ENCODE data around the gene PTPN20. TPM values are rescaled to one million over a fixed set of nuclear protein-coding genes. Genes with fewer than 3 reads are reported as not detected.
A peak's percentile ranks its signal among the peaks of the same experiment; 100 is the strongest.

The PTPN20 gene
- total RNA-seq, 1 donor from 2014 or later, result not detected

DNA sequence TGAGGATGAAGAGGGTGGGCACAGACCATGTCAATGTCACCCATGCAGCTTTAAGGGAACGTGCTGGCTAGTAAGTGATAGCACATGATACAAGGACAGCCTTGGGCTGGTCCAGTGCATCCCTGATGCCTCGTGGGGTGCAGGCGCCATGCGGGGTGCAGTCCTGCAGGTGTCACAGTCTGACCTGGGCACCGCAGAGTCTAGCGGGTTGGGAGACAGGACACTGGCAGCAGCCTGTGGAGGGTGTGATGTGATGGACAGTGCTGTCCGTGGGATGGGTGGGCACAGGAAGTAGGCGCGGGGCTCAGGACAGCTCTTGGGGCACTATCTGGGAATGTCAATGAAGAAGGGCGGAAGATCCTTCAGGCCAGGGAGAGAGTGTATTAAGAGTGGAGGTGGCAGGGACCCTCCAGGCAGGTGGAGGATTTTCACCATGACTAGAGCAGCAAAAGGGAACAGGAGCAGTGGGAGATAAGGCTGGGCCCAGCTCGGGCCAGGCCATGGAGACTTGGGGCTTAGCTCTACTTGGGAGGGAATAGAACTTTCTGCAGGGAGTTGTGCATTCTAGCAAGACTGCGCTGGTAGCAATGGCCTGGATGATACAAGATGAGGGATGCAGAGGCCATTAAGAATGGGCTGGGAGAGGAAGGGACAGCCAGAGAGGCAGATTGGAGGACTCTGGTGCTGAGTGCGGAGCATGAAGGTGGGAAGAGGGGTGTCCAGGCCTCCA, 122.5 kb downstream of the PTPN20 start:
- Mint-ChIP-seq H3K27ac (ENCODE audit: unreplicated experiment) (no peak overlapping the region), H3K4me1 (ENCODE audit: low read depth) (no peaks in the 10 kb centered on the region), H3K36me3 (ENCODE audit: low read depth) (no peaks in the 10 kb centered on the region), H3K27me3 (ENCODE audit: low read depth) (peaks cover 7% of the 10 kb centered on the region), H3K4me3 (ENCODE audit: unreplicated experiment) (no peak overlapping the region), H3K9me3 (ENCODE audit: low read depth) (no peaks in the 10 kb centered on the region)
- TF ChIP-seq, protein P1, sequence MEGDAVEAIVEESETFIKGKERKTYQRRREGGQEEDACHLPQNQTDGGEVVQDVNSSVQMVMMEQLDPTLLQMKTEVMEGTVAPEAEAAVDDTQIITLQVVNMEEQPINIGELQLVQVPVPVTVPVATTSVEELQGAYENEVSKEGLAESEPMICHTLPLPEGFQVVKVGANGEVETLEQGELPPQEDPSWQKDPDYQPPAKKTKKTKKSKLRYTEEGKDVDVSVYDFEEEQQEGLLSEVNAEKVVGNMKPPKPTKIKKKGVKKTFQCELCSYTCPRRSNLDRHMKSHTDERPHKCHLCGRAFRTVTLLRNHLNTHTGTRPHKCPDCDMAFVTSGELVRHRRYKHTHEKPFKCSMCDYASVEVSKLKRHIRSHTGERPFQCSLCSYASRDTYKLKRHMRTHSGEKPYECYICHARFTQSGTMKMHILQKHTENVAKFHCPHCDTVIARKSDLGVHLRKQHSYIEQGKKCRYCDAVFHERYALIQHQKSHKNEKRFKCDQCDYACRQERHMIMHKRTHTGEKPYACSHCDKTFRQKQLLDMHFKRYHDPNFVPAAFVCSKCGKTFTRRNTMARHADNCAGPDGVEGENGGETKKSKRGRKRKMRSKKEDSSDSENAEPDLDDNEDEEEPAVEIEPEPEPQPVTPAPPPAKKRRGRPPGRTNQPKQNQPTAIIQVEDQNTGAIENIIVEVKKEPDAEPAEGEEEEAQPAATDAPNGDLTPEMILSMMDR (IDR thresholded peaks at IDR 0.05), result no peak
- peak; percentile 80 for DNase-seq (ENCODE audit: low spot score)

DNA sequence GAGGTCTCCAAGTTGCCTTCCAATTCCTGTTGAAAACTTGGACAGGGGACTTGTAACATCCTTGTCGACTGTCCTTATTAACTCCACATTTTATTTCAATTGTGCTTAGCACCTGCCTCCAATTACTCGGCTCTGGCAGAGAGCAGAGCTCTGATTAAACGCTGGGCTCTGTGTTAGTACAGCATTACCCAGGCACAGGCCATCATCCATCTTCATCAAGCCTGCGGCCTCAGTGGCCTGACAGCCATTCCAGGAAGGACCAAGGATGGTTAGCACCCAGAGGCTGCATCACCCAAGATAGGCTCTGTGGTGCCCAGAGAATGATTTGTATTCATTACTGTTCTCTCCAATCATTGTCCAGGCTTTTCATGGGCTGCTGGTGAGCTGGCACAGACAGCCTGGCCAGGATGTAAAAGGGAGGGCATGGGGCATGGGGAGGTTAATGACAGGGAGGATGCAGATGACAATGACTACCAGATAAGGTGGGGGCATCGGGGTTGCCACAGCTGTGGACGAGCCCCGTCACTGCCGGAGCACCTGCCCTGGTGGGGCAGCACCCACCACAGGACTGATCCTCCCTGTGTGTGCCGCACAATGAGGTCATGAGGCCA, 123.3 kb downstream of the PTPN20 start:
- Mint-ChIP-seq H3K4me1 (ENCODE audit: low read depth) (no peaks in the 10 kb centered on the region), H3K9me3 (ENCODE audit: low read depth) (no peaks in the 10 kb centered on the region), H3K36me3 (ENCODE audit: low read depth) (no peaks in the 10 kb centered on the region), H3K4me3 (ENCODE audit: unreplicated experiment) (no peak overlapping the region), H3K27me3 (ENCODE audit: low read depth) (peaks cover 7% of the 10 kb centered on the region), H3K27ac (ENCODE audit: unreplicated experiment) (no peak overlapping the region)
- DNase-seq (ENCODE audit: low spot score), result peak; percentile 70
- TF ChIP-seq, protein P1 (IDR thresholded peaks at IDR 0.05), result no peak

DNA sequence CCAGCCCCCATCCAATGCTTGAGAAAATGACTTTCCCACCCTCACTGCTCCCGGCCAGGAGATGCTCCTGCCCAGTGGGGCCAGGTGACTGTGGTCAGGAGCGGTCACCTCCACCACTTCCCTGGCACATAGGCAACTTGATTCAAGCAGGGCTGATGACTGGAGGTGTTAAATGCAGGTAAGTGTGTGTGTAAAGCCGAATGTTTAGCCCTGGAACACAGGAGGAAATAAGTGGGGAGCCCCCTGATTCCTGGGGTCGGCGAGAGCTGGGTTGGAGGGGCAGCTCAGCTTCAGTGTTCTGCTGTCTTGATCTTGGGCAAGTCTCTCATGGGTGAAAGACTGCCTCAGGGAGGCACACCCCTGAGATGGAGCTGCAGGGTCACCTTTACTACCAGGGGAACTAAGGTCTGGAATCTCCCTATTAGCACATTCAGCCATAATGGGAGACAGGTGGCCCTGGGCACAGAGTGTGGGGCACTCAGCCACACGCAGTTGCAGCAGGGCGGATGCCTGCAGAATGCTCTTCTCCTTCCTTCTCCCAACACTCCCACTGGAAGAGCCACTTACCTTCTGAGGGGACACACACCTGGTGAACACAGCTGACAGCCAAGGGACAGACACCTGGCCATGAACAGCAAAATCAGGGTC, 124.1 kb downstream of the PTPN20 start:
- Mint-ChIP-seq H3K4me3 (ENCODE audit: unreplicated experiment) (no peak overlapping the region), H3K4me1 (ENCODE audit: low read depth) (no peaks in the 10 kb centered on the region), H3K36me3 (ENCODE audit: low read depth) (no peaks in the 10 kb centered on the region), H3K27ac (ENCODE audit: unreplicated experiment) (no peak overlapping the region), H3K9me3 (ENCODE audit: low read depth) (no peaks in the 10 kb centered on the region), H3K27me3 (ENCODE audit: low read depth) (peaks cover 7% of the 10 kb centered on the region)
- TF ChIP-seq, protein P1 (IDR thresholded peaks at IDR 0.05), result no peak
- peak; percentile 49 for DNase-seq (ENCODE audit: low spot score)

DNA sequence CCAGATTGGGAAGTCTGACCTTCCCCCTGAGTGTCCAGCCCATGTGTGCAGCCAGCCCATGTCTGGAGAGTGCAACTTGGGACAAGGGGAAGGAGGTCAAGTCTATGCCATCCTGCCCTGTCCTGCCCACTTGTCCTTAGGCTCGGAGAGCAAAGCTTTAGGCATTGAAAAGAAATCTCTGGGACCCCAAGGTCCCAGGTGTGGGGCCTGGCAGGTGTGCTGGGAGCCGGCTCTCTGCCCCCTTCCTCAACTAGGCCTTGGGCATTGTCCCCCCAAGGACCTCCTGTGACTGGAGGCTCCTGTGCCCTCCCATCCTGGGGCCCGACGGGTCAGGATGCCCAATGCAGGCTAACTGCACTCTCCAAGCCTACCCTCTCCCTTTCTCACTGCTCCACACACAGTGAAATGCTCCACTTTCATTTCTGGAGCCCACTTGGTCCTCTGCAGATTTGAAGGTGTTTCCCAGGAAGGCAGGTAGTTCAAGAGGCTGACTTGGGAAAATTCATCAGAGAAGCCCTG, 124.7 kb downstream of the PTPN20 start:
- DNase-seq (ENCODE audit: low spot score), result peak; percentile 58
- Mint-ChIP-seq H3K9me3 (ENCODE audit: low read depth) (no peaks in the 10 kb centered on the region), H3K4me1 (ENCODE audit: low read depth) (no peaks in the 10 kb centered on the region), H3K4me3 (ENCODE audit: unreplicated experiment) (no peak overlapping the region), H3K36me3 (ENCODE audit: low read depth) (no peaks in the 10 kb centered on the region), H3K27ac (ENCODE audit: unreplicated experiment) (no peak overlapping the region), H3K27me3 (ENCODE audit: low read depth) (peaks cover 10% of the 10 kb centered on the region)
- TF ChIP-seq, protein P1 (IDR thresholded peaks at IDR 0.05), result no peak

DNA sequence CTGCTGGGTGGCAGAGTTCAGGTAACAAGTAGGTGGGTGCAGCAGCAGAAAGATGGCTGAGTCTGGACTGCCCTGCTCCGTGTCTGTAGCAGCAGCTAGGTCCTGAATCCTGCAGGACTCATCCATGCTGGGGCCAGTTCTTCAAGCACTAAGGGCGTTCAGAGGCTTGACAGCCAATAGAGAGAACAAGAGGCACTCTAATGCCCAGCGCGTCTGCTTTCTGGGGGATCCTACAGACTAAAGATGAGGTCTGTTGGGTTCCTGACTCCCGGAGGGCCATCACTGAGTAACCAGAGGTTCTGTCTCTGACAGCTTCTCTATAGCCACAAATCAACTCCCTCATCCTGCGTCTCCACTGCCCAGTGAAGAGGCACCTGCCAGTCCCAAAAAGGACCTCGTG, 125.5 kb downstream of the PTPN20 start:
- TF ChIP-seq, protein P1 (IDR thresholded peaks at IDR 0.05), result no peak
- no peaks in the 10 kb centered on the region for H3K36me3 Mint-ChIP-seq (ENCODE audit: low read depth)
- no peak overlapping the region for H3K4me3 Mint-ChIP-seq (ENCODE audit: unreplicated experiment)
- peaks cover 5% of the 10 kb centered on the region for H3K4me1 Mint-ChIP-seq (ENCODE audit: low read depth)
- H3K27ac Mint-ChIP-seq (ENCODE audit: unreplicated experiment), result no peak overlapping the region
- peak; percentile 53 for DNase-seq (ENCODE audit: low spot score)
- H3K27me3 Mint-ChIP-seq (ENCODE audit: low read depth), result peaks cover 10% of the 10 kb centered on the region
- H3K9me3 Mint-ChIP-seq (ENCODE audit: low read depth), result no peaks in the 10 kb centered on the region
